MCF 10A (cell line): ENCODE data around the gene GSTP1. TPM values are rescaled to one million over a fixed set of nuclear protein-coding genes. Genes with fewer than 3 reads are reported as not detected.

Experiments
- BruUV-seq: library from RNA; stranded (reverse); fragments of 400-500 nt; replicated peaks from 2 replicates; lab custom pipeline; 2021; lab: Mats Ljungman, UMichigan
- CTCF ChIA-PET: fragments of 300-600 bp; sonication (Branson Sonifier 250); formaldehyde crosslinking; extraction: SDS; loops from one replicate; lab custom pipeline; 2021; ENCODE audit warnings: antibody characterized with exemption, inconsistent platforms; lab: Yijun Ruan, JAX
- POLR2A ChIA-PET: fragments of 300-600, 350-650 bp; sonication (Branson Sonifier 250); formaldehyde crosslinking; extraction: SDS; loops from one replicate; lab custom pipeline; 2020; ENCODE audit warnings: antibody characterized with exemption, inconsistent platforms; lab: Yijun Ruan, JAX
- DNase-seq: peaks from one replicate; pipeline ENCODE4 v3.0.0-alpha.2; 2018; ENCODE audit not compliant: unreplicated experiment
- H3K27ac Mint-ChIP-seq: one replicate; pipeline ENCODE4 v1.8.0; 2022; ENCODE audit warnings: mild to moderate bottlenecking, low read depth, mixed read lengths; ENCODE audit not compliant: unreplicated experiment
- H3K27me3 Mint-ChIP-seq: one replicate; pipeline ENCODE4 v1.8.0; 2022; ENCODE audit warnings: mixed read lengths; ENCODE audit not compliant: insufficient read depth, unreplicated experiment
- H3K36me3 Mint-ChIP-seq: one replicate; pipeline ENCODE4 v1.8.0; 2022; ENCODE audit warnings: mild to moderate bottlenecking, moderate library complexity, mixed read lengths; ENCODE audit not compliant: insufficient read depth, unreplicated experiment
- H3K4me1 Mint-ChIP-seq: one replicate; pipeline ENCODE4 v1.8.0; 2022; ENCODE audit warnings: mixed read lengths; ENCODE audit not compliant: insufficient read depth, unreplicated experiment
- H3K4me3 Mint-ChIP-seq: one replicate; pipeline ENCODE4 v1.8.0; 2022; ENCODE audit warnings: mild to moderate bottlenecking, moderate library complexity, mixed read lengths; ENCODE audit not compliant: unreplicated experiment
- H3K9me3 Mint-ChIP-seq: one replicate; pipeline ENCODE4 v1.8.0; 2022; ENCODE audit warnings: mixed read lengths; ENCODE audit not compliant: unreplicated experiment
- CTCF ChIP-seq: fragments of 200-600 bp; IDR thresholded peaks from one replicate; pipeline ENCODE4 v1.8.0; 2022; ENCODE audit warnings: antibody characterized with exemption, mild to moderate bottlenecking; ENCODE audit not compliant: unreplicated experiment
- intact Hi-C: fragments of 100-400 bp; cut with micrococcal nuclease; formaldehyde crosslinking; loops from 2 replicates; pipeline ENCODE4 v1.14.1; 2022
- total RNA-seq: library from RNA; stranded (reverse); gene quantifications from 2 replicates; pipeline ENCODE4 v1.2.3, GENCODE V29; 2022

Gene GSTP1
- total RNA-seq, 1 experiment from 2014 or later = 1,641 TPM

GRCh38 chr11:67635231-67635521 is 51.6 kb downstream of the GSTP1 start:
- H3K4me3 Mint-ChIP-seq = no peak overlapping the region
- POLR2A ChIA-PET = interaction anchor here (0.6 kb wide), 1 partner anchor 42 kb away, joined by 3 read pairs; no protein-coding TSS in a partner anchor
- no peak for TF ChIP-seq CTCF
- no peaks in the 10 kb centered on the region for H3K27me3 Mint-ChIP-seq
- CTCF ChIA-PET = interaction anchor here (0.6 to 1.5 kb wide), 3 partner anchors 21 to 42 kb away, joined by 4 to 5 read pairs (median 5); no protein-coding TSS in a partner anchor
- no TSS peak for BruUV-seq
- intact Hi-C loops = no loop called here
- no peak overlapping the region for H3K27ac Mint-ChIP-seq
- DNase-seq = no peak
- H3K36me3 Mint-ChIP-seq = no peaks in the 10 kb centered on the region
- H3K4me1 Mint-ChIP-seq = no peaks in the 10 kb centered on the region
- no peaks in the 10 kb centered on the region for H3K9me3 Mint-ChIP-seq

Other genes with a start within 250 kb of the GSTP1 start
- 54.8 and 79.9 TPM in 2 replicates for gene POLD4, start 230.3 kb upstream of the GSTP1 start, total RNA-seq
- 5.8 and 7.0 TPM in 2 replicates for gene CLCF1, start 210.2 kb upstream of the GSTP1 start, total RNA-seq
- 9.9 and 18.3 TPM in 2 replicates for gene RAD9A, start 191.8 kb upstream of the GSTP1 start, total RNA-seq
- gene PPP1CA, start 182.0 kb upstream of the GSTP1 start, total RNA-seq = 123 and 143 TPM in 2 replicates
- not detected in 2 replicates for gene TBC1D10C, start 179.7 kb upstream of the GSTP1 start, total RNA-seq
- 0.07 TPM in 1 of 2 replicates, not detected in the other for gene CARNS1, start 168.1 kb upstream of the GSTP1 start, total RNA-seq
- 49.8 and 60.1 TPM in 2 replicates for gene RPS6KB2, start 155.3 kb upstream of the GSTP1 start, total RNA-seq
- gene PTPRCAP, start 146.1 kb upstream of the GSTP1 start, total RNA-seq = 0.54 and 0.86 TPM in 2 replicates
- gene CORO1B, start 140.3 kb upstream of the GSTP1 start, total RNA-seq = 44.9 and 59.8 TPM in 2 replicates
- gene GPR152, start 131.1 kb upstream of the GSTP1 start, total RNA-seq = not detected in 2 replicates
- gene CABP4, start 128.5 kb upstream of the GSTP1 start, total RNA-seq = not detected in 2 replicates
- gene TMEM134, start 114.6 kb upstream of the GSTP1 start, total RNA-seq = 49.7 and 50.1 TPM in 2 replicates
- gene AIP, start 100.8 kb upstream of the GSTP1 start, total RNA-seq = 28.7 and 30.5 TPM in 2 replicates
- 38.7 and 51.0 TPM in 2 replicates for gene PITPNM1, start 78.4 kb upstream of the GSTP1 start, total RNA-seq
- 93.7 and 136 TPM in 2 replicates for gene CDK2AP2, start 75.7 kb upstream of the GSTP1 start, total RNA-seq
- gene CABP2, start 60.4 kb upstream of the GSTP1 start, total RNA-seq = not detected in 2 replicates
- 158 and 223 TPM in 2 replicates for gene NDUFV1, start 23.1 kb downstream of the GSTP1 start, total RNA-seq
- 3.6 and 6.9 TPM in 2 replicates for gene NUDT8, start 46.1 kb downstream of the GSTP1 start, total RNA-seq
- not detected in 2 replicates for gene TBX10, start 56.0 kb downstream of the GSTP1 start, total RNA-seq
- gene ACY3, start 66.9 kb downstream of the GSTP1 start, total RNA-seq = not detected in 2 replicates
- gene ALDH3B2, start 90.8 kb downstream of the GSTP1 start, total RNA-seq = not detected in 2 replicates